NCI-H524 treated with DMSO at 0.1 percent for 48 hours (cell line): ENCODE data around the gene PLIN1.
"Not testable (repeated sequence)": the region's sequence is repeated elsewhere in the genome, so short reads cannot be mapped to it uniquely, and the experiment has no call there.

Experiments used
- DNase-seq: peaks from one replicate; lab custom pipeline; 2025; lab: John Stamatoyannopoulos, UW

Gene PLIN1, protein sequence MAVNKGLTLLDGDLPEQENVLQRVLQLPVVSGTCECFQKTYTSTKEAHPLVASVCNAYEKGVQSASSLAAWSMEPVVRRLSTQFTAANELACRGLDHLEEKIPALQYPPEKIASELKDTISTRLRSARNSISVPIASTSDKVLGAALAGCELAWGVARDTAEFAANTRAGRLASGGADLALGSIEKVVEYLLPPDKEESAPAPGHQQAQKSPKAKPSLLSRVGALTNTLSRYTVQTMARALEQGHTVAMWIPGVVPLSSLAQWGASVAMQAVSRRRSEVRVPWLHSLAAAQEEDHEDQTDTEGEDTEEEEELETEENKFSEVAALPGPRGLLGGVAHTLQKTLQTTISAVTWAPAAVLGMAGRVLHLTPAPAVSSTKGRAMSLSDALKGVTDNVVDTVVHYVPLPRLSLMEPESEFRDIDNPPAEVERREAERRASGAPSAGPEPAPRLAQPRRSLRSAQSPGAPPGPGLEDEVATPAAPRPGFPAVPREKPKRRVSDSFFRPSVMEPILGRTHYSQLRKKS

DNA sequence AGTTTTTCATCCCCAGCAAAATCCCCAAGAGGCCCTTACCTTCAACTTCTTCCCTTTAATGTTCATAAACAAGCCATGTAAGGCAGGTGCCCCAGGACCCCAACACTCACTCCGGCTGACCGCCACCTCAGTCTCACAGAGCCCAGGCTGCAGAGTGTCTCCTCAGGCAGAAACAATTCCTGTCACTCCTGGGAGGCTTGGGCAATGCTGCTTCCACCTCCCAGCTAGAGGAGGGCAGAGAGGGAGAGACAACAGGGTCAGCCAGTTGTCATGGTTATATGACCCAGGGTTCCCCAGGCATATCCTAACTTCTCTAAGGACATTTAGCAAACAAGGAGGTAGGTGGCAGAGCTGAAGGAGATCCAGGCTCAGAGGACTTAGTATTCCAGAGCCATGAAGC lies at the start of gene PLIN1:
TSS of gene PLIN1 (minus strand) at position 156 of the 400 bp plus-strand sequence. CDS start 1,878 bp downstream, outside the sequence.
- no peak for DNase-seq

DNA sequence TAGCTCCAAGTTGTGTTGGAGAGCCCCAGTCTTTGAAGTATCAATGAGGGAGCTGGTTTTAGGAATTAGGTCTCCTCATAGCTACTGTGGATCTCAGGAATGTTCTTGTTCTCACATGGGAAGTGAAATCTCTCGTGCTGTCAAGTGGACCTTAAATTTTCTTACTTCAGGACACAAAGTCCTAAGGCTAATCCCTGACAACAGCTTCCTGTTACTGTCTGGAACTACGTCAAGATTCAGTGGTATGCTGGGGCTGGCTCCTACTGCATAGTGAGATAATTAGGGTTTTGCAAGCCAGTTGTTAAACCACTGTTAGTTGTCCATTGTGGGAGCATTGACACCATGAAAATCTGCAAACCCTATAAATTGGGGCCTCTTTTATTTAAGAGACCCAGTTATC lies 49.1 kb upstream of the PLIN1 start:
- DNase-seq = no peak

DNA sequence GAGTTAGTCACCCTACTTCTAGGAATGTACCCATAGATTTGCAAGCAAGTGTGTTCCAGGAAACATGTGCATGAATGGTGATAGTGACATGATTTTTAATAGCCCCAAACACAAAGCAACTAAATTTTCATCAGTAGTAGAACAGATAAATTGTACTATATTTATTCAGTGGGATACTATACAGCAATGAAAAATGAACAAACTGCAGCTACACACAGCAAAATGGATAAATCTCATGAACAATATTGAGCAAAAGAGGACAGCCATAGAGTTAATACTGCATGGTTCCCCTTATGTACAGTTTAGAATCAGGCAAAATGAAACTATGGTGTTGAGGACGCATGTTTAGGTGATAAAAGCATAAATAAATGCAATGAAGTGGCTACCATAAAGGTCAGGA lies 45.9 kb upstream of the PLIN1 start:
- no peak for DNase-seq

DNA sequence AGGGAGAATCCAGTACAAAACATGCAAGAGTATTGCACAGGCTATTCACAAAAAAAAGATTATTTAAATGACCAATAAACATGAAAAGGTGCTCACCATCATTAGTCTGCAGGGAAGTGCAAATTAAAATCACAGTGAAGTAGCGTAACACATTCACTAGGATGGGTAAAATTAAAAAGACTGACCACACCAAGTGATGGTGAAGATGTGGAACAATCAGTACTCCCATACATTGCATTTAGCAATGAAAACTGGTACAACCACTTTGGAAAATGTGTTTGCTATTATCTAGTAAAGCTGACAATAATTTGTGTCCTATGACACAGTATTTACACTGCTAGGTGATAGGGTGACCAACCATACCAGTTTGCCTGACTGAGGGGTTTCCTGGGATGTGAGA lies 45.5 kb upstream of the PLIN1 start:
- no peak for DNase-seq

DNA sequence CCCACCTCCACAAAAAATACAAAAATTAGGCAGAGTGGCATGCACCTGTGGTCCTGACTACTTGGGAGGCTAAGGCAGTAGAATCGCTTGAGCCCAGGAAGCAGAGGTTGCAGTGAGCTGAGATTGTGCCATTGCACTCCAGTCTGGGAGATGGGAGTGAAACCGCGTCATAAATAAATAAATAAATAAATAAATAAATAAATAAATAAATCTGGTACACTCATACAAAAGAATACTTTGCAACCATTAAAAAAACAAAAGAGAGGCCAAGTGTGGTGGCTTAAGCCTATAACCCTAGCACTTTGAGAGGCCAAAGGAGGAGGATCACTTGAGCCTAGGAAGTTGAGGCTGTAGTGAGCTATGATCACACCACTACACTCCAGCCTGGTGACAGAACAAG lies 43.9 kb upstream of the PLIN1 start:
- DNase-seq = no peak

DNA sequence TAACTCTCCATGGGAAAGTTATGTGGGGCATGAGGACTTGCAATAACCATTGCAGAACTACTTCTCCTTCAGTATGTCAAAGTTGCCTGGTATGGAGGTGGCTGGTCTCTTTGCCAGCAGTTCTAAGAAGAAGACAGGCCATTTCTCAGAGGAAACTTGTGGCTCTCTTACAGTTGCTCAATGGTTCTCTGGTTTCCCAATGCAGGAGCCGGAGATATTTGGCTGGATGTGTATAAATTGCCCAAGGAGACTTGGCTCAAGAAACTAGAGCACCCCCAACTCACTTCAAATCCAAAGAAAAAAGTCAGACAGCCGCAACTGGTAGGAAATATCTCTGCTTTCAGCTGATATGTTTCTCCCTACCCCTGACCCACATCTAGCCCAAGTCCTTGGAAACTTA lies 35.6 kb upstream of the PLIN1 start:
- DNase-seq = no peak

DNA sequence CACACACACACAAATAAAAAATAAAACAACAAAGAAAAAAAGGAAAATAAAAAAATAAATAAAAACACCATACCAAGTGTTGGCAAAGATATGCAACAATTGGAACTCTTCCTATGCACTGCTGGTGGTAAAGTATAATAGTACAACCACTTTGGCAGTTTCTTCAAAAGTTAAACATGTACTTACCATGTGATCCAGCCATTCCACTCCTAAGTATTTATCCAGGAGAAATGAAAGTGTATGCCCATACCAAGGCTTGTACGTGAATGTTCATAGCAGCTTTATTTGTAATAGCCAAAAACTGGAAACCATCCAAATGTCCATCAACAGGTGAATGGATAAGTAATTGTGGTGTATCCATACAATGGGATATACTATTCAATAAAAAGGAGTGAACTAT lies 28.4 kb upstream of the PLIN1 start:
- DNase-seq = no peak

DNA sequence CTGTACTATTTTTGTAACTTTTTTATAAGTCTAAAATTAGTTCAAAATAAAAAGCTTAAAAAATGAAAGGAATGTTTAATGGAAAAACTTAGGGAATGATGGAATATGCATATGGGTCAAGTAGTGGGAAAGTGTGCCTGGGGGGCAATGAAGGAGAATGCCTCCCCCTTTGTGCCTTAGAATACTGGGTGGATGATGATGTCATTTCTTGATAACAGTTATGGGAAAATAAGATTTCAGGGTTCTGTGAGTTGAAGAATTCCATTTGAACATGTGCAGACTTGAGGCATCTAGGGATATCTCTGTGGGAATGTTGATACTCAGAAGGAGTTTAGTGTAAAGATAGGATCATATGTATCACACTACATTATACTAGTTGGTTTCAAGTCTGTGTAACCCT lies 25.2 kb upstream of the PLIN1 start:
- no peak for DNase-seq

DNA sequence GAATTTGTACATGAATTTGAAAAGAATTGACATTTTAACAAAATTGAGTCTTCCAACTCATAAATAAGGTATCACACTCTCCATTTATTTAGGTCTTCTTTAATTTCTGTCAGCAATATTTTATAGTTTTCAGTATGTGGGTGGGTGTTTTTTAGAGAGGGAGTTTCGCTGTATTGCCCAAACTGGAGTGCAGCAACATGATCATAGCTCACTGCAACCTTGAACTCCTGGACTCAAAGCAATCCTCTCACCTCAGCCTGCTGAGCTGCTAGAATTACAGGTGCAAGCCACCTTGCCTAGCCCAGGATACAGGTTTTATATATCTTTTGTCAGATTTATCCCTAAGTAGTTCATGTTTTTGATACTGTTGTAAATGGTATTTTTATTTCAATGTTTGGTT lies 16.0 kb upstream of the PLIN1 start:
- no peak for DNase-seq

DNA sequence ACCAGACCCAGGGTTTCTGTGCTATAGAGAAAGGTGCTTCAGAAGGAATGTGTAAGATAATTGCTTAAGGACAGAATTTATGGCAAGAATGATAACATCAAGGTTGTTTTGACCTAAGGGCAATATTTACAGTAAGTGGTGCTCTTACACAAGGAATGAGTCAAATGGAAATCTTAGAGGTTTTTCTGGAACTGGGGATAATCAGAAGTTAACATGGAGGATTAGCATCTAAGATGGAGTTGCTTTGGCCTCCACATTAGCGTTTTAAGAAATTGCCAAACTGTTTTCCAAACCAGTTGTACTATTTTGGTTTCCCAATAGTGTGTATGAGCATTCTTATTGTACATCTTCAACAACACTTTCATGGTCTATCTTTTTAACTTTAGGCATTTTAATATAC lies 14.5 kb upstream of the PLIN1 start:
- DNase-seq = no peak

DNA sequence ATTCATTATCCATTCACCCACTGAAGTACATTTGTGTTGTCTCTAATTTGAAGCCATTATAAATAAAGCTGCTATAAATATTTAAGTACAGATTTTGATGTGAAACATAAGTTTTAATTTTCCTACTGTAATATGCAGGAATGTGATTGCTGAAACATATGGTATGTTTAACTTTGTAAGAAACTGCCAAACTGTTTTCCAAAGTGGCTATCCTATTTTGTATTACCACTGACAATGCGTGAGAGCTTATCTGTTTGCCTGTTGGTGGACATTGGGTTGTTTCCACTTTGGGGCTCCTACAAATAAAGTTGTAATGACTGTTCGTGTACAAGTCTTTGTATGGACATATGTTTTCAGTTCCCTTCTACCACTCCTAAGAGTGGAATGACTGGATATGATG lies 13.9 kb upstream of the PLIN1 start:
- DNase-seq = no peak

DNA sequence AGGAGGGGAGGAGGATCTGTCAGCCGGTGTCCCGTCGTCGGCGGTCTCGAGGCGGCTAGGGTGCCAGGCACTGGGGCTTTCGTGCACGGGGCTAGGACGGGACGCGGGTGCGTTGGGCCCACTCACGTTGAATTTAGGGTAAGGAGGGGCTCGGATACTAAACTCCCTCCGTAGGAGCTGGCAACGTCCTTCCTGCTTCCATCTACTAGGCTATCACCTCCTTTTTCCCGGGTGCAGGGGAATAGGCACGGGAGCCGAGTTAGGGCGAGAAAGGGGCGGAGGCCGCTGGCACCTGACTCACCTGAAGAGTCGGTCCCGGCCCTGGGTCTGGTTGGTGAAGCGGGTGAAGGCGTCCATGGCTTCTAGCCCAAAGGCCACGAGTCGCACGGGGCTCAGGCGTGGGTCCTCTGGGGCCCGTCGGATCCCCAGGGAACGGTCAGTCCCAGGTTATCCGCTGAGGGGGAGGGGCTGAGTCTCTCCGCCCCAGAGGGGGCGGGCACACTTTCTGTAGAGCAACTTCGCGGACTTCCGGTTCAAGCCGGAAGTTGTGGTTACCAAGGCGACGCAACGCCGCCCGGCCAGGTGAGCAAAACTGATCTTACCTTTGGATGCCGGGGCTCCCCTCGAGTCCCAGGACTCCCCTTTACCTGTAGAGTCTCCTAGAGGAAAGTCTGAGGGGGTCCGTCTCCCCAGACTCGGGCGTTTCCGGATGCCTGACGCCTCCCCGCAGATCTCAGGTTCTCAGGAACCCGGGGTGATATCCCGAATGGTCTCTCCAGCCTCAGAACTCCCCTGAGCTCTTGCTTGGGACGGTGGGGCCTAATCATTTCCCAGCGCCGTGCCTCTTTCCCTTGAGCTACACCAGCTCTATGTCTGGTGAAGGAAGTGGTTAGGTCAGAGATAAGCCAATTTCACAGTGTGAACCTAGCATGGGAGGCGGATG lies 11.4 kb upstream of the PLIN1 start, which contains the start of the genes PEX11A and WDR93:
TSS of gene PEX11A (minus strand) at position 479 of the 943 bp plus-strand sequence. CDS start at position 357, 122 bp downstream.
TSS of gene WDR93 (plus strand) at position 536 of the 943 bp plus-strand sequence. CDS start 10,936 bp downstream, outside the sequence.
- peak; percentile 1 for DNase-seq

DNA sequence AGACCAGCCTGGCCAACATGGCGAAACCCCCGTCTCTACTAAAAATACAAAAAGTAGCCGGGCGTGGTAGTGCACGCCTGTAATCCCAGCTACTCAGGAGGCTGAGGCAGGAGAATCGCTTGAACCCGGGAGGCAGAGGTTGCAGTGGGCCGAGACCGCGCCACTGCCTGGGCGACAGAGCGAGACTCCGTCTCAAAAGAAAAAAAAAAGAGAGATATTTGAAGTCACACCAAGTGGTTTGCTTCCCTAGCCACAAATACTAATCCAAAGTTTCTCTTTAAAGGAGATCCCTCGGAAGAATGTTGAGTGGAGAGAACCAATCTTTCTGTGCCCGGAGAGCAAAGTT lies 10.7 kb upstream of the PLIN1 start:
- DNase-seq = not testable (repeated sequence)

DNA sequence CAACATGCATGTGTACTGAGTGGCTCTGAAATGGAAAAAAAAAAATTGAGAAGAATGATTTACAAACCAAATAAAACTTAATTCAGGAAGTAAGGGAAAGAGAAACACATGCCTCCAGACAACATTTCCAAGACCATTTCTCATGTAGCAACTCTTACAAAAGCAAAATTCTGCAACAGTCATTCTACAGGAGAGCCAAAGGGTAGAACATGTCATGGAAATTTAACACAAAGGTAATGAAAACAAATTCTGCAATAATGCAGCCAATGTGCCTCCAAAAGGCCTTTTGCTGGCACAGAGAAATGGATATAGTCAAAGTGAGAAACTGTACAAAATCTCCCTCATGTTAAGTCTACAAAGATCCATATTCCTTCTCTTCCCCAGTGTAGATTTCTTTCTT lies 7.4 kb upstream of the PLIN1 start:
- no peak for DNase-seq

DNA sequence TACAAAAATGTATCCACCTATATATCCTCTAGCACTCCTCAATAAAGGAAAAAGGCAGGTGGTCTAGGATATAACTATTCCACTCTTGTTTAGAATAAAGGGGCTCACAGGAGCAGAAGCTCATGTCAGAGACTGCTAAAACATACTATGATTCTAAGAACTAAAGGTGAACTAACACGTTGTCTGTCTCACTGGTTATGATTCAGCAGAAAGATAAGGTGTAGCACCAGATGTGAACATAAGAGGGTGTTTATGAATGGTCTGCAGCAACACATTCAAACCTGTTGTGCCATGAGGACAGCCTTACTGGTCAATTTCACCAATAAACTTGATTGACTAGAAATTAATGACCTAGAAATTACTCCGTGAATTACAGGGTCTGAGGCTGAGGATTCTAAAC lies 6.8 kb upstream of the PLIN1 start:
- no peak for DNase-seq

DNA sequence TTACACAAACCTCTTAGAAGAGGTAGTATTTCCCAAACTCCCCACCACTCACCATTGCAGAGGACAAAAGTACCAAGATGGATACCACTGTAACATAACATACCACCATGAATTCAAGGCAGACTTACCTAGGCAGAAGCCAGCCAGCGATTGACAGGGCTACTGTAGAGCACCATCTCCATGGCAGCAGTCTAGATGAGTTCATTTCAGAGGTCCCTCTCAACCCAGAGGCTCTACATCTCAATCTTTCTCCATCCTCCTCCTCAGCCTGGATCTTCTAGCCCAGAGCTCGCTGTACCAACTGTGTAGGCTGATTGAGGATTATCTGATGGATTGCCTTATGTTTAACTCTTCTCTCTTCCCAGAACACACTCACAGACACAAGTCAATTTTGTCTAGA lies 2.0 kb upstream of the PLIN1 start:
- no peak for DNase-seq

DNA sequence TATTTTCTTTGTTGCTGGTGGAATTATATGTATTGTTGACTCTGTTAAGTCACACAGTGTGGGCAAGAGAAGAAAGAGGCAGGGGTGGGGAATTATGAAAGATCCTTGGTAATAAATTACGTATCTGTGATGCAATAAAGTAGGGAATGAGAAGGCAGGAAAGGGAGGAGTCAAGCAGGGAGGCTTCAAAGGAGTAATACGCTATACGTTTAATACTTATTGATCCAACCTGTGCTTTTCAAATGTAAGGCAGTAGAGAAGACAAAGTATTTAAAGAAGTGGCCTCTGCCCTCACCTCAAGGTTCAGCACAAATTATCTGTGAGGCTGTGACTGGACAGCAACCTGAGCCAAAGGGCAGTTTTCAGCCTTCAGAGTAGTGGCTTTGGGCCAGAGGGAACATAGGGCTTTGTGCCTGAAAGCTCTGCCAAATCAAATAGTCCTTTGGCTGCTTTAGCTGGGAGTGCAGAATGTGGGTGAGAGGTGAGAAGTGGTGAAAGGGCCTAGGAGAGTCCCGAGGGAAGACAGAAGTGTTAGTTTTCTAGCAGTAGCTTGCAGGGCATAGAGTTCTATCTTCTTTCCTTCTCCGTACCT lies 1.2 kb upstream of the PLIN1 start:
- no peak for DNase-seq

DNA sequence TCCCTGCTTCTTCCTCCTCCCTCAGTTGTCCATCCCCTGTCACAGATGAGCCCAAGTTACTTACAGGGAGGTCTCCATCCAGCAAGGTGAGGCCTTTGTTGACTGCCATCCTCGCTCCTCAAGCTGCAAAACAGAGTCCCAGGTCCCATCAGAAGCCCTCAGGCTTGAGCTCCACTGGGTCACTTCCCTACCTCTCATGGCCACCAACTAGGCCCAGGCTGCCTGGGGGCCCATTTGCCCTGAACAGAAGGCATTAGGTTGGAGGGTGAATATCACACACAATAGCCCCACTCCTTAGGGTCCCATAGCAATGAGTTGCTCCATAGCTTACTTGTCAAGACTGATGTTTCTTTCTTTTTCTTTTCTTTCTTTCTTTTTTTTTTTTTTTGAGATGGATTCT lies 1.8 kb downstream of the PLIN1 start:
- no peak for DNase-seq

DNA sequence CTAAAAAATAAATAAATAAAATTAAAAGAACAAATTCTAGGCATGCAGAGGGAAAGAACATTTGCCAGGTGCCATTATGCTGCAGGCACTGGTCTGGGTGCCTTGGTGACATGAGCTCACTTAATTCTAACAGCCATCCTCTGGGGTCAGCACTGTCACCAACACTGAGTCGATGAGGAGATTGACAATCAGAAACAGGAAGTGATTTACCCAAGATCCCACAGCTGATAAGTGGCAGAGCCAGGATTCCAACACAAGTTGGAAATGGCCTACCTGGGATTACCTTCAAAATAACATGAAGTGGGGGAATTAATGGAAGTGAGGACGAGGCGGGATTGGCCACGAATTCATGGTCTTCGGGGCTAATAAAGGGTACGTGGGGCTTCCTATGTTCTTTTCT lies 3.6 kb downstream of the PLIN1 start:
- no peak for DNase-seq

DNA sequence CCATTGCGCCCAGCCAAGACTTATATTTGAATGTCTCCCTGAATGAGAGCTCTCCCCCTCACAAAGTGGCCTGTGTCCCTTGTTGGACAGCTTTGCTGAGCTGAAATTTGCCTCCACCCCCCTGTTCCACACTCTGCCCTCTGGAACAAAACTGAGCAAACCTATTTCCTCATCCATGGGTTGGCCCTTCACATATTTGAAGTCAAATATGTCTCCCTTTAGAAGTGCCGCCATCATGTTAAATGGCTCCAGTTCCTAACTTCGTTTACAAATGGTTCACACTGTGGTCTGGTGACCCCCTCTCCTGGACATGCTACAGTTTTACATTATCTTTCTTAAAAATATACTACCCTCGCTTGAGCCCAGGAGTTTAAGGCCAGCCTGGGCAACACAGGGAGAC lies 4.6 kb downstream of the PLIN1 start:
- DNase-seq = no peak

DNA sequence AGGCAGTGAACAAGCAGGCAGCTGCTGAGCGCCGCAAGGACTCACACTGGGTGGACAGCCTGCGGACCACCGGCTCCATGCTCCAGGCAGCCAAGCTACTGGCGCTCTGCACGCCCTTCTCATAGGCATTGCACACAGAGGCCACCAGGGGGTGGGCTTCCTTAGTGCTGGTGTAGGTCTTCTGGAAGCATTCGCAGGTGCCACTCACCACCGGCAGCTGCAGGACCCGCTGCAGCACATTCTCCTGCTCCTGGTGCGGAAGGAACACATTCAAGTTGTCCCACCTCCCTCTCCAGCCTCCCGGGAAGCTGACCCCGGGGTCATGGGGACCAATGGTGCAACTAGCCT lies 6.0 kb downstream of the PLIN1 start:
- DNase-seq = no peak
